Suprapubic skin (tissue), 4 donors: Measurements from ENCODE around the gene TAOK1.

ENCODE experiments used
- CTCF ChIP-seq, 2 donors: fragments of 200-600 bp in 1 of 2; fragments of 450-650 bp in 1 of 2; sonication (generic) in 1 of 2; IDR thresholded peaks; one replicate each; pipeline ENCODE4 v1.5.1; 2016 to 2019; ENCODE audit warnings: antibody characterized with exemption in 2 of 2, mild to moderate bottlenecking in 1 of 2, moderate library complexity in 1 of 2
- EP300 ChIP-seq: sonication (generic); formaldehyde crosslinking; IDR thresholded peaks from one replicate; pipeline ENCODE4 v1.6.1; 2017; ENCODE audit warnings: antibody characterized with exemption
- POLR2A ChIP-seq, 2 donors: fragments of 450-650 bp; IDR thresholded peaks; one replicate each; pipeline ENCODE4 v1.6.1; 2017; ENCODE audit warnings: antibody characterized with exemption in 2 of 2, mild to moderate bottlenecking in 2 of 2, moderate library complexity in 2 of 2
- POLR2AphosphoS5 ChIP-seq, 3 donors: sonication (generic); formaldehyde crosslinking; IDR thresholded peaks; one replicate each; pipeline ENCODE4 v1.6.1; 2017; ENCODE audit warnings: antibody characterized with exemption in 3 of 3

GRCh38 chr17:29393436-29393835 lies 3.3 kb downstream of the TAOK1 start:
- TF ChIP-seq CTCF (IDR thresholded peaks at IDR 0.05) = no peak
- no peak for TF ChIP-seq POLR2AphosphoS5 (IDR thresholded peaks at IDR 0.05)
- TF ChIP-seq POLR2A (IDR thresholded peaks at IDR 0.05) = no peak
- no peak for TF ChIP-seq EP300
